ENCODE results near the gene ARHGAP11B.
"Not testable (repeated sequence)": the region's sequence is repeated elsewhere in the genome, so short reads cannot be mapped to it uniquely, and the experiment has no call there.

The ARHGAP11B gene

GRCh38 chr15:30675891-30676290 lies 50.0 kb downstream of the ARHGAP11B start:
- H3K36me3 Mint-ChIP-seq: peaks cover 44% of the 10 kb centered on the region
- DNase-seq, CTCF ChIA-PET: not testable (repeated sequence)

GRCh38 chr15:30680997-30681396 lies 55.1 kb downstream of the ARHGAP11B start:
- CTCF ChIA-PET, DNase-seq, H3K4me3 Mint-ChIP-seq, H3K27ac Mint-ChIP-seq, H3K9me3 Mint-ChIP-seq, H3K27me3 Mint-ChIP-seq, H3K4me1 Mint-ChIP-seq: not testable (repeated sequence)
- H3K36me3 Mint-ChIP-seq: peaks cover 28% of the 10 kb centered on the region

More at GRCh38 chr15:30675891-30676290, 50.0 kb downstream of the ARHGAP11B start:
- not testable (repeated sequence) for H3K27me3 Mint-ChIP-seq, H3K4me1 Mint-ChIP-seq, H3K27ac Mint-ChIP-seq, H3K9me3 Mint-ChIP-seq, H3K4me3 Mint-ChIP-seq

- H3K27me3 Mint-ChIP-seq, H3K4me1 Mint-ChIP-seq, CTCF ChIA-PET, H3K4me3 Mint-ChIP-seq, H3K9me3 Mint-ChIP-seq, DNase-seq: not testable (repeated sequence)
- H3K27ac Mint-ChIP-seq: peak overlapping the region; percentile 79
- H3K36me3 Mint-ChIP-seq: peaks cover 18% of the 10 kb centered on the region
Observed at GRCh38 chr15:30685709-30686285, 59.9 kb downstream of the ARHGAP11B start.

DNA sequence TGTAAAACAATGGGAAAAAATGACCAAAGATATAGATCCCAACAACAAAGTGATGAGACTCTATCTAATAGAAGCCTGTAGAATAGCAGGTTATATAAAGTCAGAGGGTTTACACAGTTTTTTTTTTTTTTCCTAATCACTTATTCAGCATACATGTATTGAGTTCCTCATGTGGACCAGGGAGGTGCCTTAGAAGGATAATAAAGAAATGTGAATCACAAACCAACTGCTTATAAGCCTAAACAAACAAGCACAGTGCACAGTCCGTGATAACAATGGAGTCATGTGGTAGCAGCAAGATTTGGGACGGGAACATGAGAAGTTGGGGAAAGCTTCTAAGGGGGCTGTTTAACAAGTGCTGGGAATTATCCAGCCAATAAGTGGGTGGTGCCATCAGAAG lies 60.7 kb downstream of the ARHGAP11B start:
- H3K9me3 Mint-ChIP-seq, CTCF ChIA-PET, DNase-seq, H3K27me3 Mint-ChIP-seq, H3K4me1 Mint-ChIP-seq, H3K27ac Mint-ChIP-seq, H3K4me3 Mint-ChIP-seq: not testable (repeated sequence)
- peaks cover 18% of the 10 kb centered on the region for H3K36me3 Mint-ChIP-seq
